ENCODE data around the gene G6PD.

DNA sequence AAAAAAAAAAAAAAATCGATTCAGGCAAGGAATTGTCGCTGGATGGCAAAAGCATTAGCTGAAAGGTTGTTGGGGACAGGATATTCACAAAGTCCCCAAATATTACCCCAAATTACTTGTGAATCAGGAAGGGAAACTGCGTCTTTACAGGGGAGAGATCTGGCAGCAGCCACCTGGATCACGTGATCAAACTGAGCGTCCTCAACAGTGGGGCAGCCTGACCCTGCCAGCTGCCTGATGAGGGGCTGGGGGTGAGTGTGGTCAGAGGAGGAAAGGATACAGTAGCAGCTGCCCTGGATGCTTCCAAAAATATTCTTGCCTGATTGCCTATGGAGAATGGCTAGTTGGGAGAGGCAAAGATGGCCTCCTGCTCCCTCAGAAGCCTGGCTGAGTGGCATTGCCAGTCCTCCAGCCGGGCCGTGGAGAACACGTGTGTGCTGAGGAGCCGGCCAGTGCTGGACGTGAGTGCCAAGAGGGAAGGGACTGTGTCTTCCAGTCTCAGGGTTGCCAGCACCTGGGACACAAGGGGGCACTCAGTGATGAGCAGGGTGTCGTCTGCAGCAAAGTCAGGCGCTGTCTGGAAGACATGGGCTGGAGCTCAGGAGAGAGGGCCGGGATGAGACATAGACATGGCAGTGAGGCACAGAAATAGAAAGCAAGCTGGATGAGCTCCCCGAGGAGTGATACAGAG is 64.6 kb downstream of the G6PD start:
- TF ChIP-seq, protein P1, sequence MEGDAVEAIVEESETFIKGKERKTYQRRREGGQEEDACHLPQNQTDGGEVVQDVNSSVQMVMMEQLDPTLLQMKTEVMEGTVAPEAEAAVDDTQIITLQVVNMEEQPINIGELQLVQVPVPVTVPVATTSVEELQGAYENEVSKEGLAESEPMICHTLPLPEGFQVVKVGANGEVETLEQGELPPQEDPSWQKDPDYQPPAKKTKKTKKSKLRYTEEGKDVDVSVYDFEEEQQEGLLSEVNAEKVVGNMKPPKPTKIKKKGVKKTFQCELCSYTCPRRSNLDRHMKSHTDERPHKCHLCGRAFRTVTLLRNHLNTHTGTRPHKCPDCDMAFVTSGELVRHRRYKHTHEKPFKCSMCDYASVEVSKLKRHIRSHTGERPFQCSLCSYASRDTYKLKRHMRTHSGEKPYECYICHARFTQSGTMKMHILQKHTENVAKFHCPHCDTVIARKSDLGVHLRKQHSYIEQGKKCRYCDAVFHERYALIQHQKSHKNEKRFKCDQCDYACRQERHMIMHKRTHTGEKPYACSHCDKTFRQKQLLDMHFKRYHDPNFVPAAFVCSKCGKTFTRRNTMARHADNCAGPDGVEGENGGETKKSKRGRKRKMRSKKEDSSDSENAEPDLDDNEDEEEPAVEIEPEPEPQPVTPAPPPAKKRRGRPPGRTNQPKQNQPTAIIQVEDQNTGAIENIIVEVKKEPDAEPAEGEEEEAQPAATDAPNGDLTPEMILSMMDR (IDR thresholded peaks at IDR 0.05), result no peak
- TF ChIP-seq POLR2A (IDR thresholded peaks at IDR 0.05), result no peak
- no peak for TF ChIP-seq EP300 (IDR thresholded peaks at IDR 0.05)
